ENCODE data around the gene KIF21B. TPM values are rescaled to one million over a fixed set of nuclear protein-coding genes. Genes with fewer than 3 reads are reported as not detected.

Gene KIF21B
- total and polyA plus RNA-seq, 2 of the 8 experiments (the other 6 are each of a cell fraction or from before 2014, with no cell fraction given) = 10.8 to 26.5 TPM

DNA sequence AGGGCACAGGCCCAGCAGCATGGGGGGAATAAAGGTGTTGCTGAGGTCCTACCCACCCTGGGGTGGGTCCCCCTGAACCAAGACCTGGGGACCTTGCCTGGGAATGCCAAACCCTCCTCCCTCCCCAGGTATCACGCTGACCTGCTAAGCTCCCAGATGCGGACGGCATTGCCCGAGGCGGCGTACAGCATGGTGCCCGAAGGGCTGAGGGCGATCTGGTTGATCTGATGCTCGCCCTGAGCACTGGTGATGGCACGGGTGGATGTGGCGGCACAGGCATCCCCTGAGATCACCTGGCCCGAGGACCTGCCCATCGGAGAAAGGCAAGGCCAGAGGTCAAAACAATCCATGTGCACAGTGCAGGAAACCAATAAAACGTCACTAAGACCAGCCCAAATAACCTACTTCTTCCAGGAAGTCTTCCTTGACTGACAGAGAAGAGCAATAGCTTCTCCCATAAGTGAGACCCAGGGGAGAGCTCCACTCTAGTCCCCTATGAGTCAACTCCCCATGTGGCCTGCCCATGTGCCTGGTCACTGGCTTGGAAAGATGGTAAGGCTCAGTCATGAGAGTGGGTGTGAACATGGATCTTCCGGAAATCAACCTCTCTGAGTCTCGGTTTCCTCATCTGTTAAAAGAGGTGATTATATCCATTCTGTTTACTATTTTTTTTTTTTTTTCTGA, 46.3 kb downstream of the KIF21B start:
- Histone ChIP-seq H3K14ac (ENCODE audit: insufficient read length) (no peak overlapping the region), H3K4ac (replicated peaks; ENCODE audit: insufficient read length, low read depth, low read length) (no peak overlapping the region), H3K4me2 (ENCODE audit: insufficient read depth in 1 of 2, low read depth in 2 of 2, low read length in 2 of 2) (no peak overlapping the region), H2BK5ac (ENCODE audit: low read depth, low read length) (no peak overlapping the region), H4K91ac (replicated peaks; ENCODE audit: insufficient read length, low read length) (no peak overlapping the region), H3K4me3 (ENCODE audit: extremely low read depth in 1 of 4, insufficient read depth in 2 of 4, low read depth in 3 of 4, low read length in 4 of 4) (no peak overlapping the region), H4K8ac (ENCODE audit: extremely low read depth, insufficient read depth, low read length) (no peak overlapping the region), H4K5ac (ENCODE audit: insufficient read length, low read depth, low read length) (no peak overlapping the region), H3K9ac (replicated peaks in 1 of 4; ENCODE audit: extremely low read depth in 1 of 4, low read depth in 3 of 4, low read length in 3 of 4) (no peak overlapping the region), H3K23ac (ENCODE audit: insufficient read length) (no peak overlapping the region), H3K23me2 (ENCODE audit: low read depth, low read length) (no peaks in the 10 kb centered on the region), H3K79me2 (ENCODE audit: control insufficient read depth in 1 of 2, insufficient read depth in 2 of 2, low read length in 2 of 2) (no peaks in the 10 kb centered on the region), H3K56ac (replicated peaks; ENCODE audit: insufficient read length, low read depth, low read length) (no peak overlapping the region), H2BK120ac (replicated peaks; ENCODE audit: low read depth, low read length) (no peak overlapping the region), H3K9me3 (ENCODE audit: insufficient read depth in 2 of 2, low read depth in 1 of 2, low read length in 1 of 2) (peaks cover 3 to 10% of the 10 kb centered on the region in 2 experiments; a peak in 3 of 4 replicates), H3K4me1 (replicated peaks in 1 of 4; ENCODE audit: control insufficient read depth in 3 of 4, insufficient read depth in 4 of 4, low read length in 3 of 4) (no peaks in the 10 kb centered on the region), H2AK5ac (ENCODE audit: low read depth, low read length) (no peak overlapping the region), H3K79me1 (ENCODE audit: low read depth, low read length) (no peaks in the 10 kb centered on the region), H3K27me3 (replicated peaks in 1 of 4; ENCODE audit: control insufficient read depth in 3 of 4, extremely low read depth in 1 of 4, insufficient read depth in 3 of 4, low read length in 3 of 4) (no peaks in the 10 kb centered on the region), H2AFZ (ENCODE audit: low read length) (no peak overlapping the region), H4K20me1 (replicated peaks in 1 of 2; ENCODE audit: control insufficient read depth in 1 of 2, insufficient read depth in 2 of 2, low read length in 2 of 2) (peaks cover 0 to 6% of the 10 kb centered on the region in 2 experiments), H2BK15ac (ENCODE audit: low read length) (no peak overlapping the region), H3K36me3 (ENCODE audit: control insufficient read depth in 2 of 4, insufficient read depth in 4 of 4, low read length in 3 of 4) (peaks cover 0 to 18% (median 8%) of the 10 kb centered on the region in 4 experiments; a peak in 5 of 8 replicates), H3K27ac (ENCODE audit: low read depth, low read length) (no peak overlapping the region), H2BK12ac (ENCODE audit: low read depth, low read length) (no peak overlapping the region; the same call in 1 of the 2 replicates), H2BK20ac (ENCODE audit: low read length) (no peak overlapping the region), H3K18ac (ENCODE audit: extremely low read depth, low read length) (no peak overlapping the region)
- ChIA-PET POLR2A (ENCODE audit: partially characterized antibody) (no interaction called here), CTCF (ENCODE audit: partially characterized antibody) (interaction anchor here (1.2 to 28.5 kb wide), 6 partner anchors 9 to 142 kb away, joined by 3 to 640 read pairs (median 80); partner anchors contain the start of gene KIF21B)
- no peak for FAIRE-seq
- no peak for DNase-seq (ENCODE audit: low read depth in 1 of 2, low spot score in 2 of 2)
- 95% methylated on average over 16 of the region's 16 CpGs; no CpG with 5 or more reads in 1 of the 2 experiments for WGBS, 2 experiments (ENCODE audit: extremely low coverage in 1 of 2, insufficient coverage in 1 of 2, insufficient read length in 1 of 2, insufficient replicate concordance in 2 of 2, low coverage in 1 of 2, low lambda C conversion rate in 2 of 2, missing lambda C conversion rate in 1 of 2)
- no peak for TF ChIP-seq CBX8 (IDR thresholded peaks at IDR 0.05; ENCODE audit: borderline replicate concordance, low read depth, low read length)
